Measurements from ENCODE around the gene GPS2.

DNA sequence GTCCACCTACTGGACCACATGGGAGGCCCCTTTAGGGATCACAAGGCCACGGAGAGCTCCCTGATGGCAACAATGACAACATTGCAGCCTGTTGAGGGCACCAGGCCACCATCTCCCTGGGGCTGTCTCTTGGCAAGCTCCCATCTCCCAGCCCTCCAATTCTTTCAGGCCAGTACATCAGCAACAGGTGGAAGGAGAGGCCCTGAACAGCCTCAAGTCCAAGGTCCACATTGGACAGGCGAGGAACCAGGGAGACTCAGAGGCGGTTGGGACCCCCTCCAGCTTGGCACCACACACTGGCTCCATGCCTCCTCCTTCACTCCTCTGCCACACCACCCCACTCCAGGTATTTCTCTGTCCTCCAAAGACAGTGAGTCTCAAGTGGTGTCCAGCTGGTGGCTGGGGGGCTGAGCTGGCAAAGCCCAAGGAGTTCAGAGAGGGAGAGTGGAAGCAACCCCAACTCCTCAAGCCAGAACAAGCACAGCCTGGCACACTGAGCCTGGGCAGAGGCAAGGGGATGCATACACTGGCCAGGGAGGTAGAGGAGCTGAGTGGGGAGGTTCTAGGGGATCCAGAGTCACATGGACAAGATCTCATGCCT lies 19.9 kb upstream of the GPS2 start:
- TF ChIP-seq, protein P1, sequence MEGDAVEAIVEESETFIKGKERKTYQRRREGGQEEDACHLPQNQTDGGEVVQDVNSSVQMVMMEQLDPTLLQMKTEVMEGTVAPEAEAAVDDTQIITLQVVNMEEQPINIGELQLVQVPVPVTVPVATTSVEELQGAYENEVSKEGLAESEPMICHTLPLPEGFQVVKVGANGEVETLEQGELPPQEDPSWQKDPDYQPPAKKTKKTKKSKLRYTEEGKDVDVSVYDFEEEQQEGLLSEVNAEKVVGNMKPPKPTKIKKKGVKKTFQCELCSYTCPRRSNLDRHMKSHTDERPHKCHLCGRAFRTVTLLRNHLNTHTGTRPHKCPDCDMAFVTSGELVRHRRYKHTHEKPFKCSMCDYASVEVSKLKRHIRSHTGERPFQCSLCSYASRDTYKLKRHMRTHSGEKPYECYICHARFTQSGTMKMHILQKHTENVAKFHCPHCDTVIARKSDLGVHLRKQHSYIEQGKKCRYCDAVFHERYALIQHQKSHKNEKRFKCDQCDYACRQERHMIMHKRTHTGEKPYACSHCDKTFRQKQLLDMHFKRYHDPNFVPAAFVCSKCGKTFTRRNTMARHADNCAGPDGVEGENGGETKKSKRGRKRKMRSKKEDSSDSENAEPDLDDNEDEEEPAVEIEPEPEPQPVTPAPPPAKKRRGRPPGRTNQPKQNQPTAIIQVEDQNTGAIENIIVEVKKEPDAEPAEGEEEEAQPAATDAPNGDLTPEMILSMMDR (IDR thresholded peaks at IDR 0.05) = no peak
- TF ChIP-seq POLR2A (IDR thresholded peaks at IDR 0.05) = no peak
